ENCODE results near the gene CAMK1D.

CAMK1D gene

DNA sequence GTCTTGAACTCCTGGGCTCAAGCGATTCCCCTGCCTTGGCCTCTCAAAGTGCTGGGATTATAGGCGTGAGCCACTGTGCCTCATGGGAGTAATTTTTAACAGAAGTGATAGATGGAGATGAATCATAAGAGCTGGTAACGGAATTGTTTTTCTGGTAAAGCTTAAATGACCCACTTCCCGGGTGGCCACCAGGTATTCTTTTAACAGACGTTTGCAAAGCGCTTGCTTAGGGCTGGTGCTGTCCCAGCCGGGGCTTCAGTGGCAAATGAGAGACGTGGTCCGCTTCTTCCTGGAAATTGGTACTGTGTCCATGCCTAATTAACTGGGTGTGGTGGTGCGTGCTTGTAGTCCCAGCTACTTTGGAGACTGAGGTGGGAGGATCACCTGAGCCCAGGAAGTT lies 23.5 kb downstream of the CAMK1D start:
- no peak for DNase-seq

- no peak for DNase-seq
Measured at GRCh38 chr10:12375076-12375504, 25.7 kb downstream of the CAMK1D start.

DNA sequence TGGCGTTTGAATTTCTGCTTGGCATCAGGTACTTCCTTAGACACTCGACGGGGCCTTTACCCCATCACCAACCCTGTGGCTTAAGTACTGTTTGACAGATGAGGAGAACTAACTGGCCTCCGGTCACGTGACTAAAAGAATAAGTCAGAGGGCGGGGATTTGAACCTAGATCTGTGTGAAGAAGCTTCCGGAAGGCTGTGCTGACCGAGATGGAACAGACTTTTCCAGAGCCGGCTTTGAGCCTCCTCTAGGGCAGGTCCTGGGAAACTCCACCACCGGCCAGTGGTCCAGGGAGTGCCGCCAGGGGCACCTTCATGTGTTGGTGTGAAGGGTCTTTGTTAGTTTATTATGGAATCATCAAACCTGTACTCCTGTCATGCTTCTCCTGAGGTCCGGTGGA lies 26.9 kb downstream of the CAMK1D start:
- DNase-seq: no peak

- no peak for DNase-seq
Measured at GRCh38 chr10:12377658-12378290, 28.4 kb downstream of the CAMK1D start.

GRCh38 chr10:12380999-12381398 lies 31.7 kb downstream of the CAMK1D start:
- DNase-seq: no peak

DNA sequence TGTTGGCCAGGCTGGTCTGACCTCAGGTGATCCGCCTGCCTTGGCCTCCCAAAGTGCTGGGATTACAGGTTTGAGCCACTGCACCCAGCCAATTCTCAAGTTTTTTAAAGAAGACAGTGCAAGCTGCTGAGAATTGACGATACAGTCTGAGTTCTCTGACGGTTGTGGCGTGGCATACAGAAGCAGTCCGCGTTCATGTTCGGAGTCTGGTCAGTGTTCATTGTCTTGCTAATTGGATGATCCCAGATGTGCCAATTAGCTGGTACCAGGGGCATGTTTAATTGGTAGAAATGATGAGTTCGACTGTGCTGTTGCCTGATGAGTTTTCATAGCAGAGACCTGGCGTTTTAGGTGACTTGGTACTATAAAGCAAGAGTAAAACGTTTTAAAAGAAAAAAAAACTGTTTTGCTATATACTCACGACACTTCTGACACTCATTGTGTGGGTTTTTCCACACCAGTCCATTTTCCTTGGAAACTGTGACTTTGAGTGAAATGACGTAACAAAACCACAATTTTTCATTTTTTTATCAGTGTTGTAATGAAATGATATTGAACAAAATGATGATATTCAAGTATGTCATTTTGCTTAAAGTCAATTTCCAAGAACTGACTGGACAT lies 32.3 kb downstream of the CAMK1D start:
- DNase-seq: no peak

DNA sequence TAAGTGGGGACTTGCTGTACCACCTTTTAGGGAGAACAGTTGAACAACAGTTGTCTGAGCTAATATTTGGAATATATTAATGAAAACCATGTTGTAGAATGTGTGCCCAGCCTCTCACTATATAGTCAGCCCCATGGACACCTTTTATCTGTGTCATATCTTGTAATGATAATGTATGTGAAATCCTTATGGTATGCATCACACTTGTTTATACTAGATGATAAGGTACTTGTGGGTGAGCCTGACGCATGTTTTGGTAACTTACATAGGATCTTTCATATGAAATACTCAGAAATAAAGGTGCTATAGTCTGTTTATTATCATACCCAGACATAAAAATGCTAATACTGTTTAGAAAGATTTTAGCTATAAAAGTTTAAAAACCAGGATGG lies 32.8 kb downstream of the CAMK1D start:
- no peak for DNase-seq

DNA sequence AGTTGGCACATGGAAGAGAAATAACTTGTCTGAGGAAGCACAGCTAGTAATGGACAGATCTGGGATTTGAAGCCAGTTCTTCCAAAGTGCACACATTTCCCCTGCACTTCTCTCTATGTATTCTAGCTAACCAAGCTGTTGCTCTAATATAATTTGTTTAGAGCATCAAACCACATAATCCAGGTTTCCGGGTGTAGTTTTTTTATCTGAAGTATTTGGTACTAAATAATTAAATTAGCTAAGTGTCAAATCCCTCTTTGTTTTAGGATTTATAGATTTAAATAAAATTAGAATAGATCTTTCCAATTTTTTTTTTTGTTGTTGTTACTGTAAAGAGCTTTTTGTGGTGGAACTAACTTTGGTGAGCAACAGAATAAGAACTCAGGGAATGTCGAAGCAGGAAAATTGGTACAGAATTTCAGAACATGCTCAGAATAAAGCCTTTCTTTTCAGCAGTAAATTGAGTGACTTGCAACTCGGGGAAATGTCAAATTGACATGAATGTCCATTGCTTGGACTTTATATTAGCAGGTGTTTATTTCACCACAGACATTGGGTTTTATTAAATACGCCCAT lies 33.7 kb downstream of the CAMK1D start:
- DNase-seq: no peak

DNA sequence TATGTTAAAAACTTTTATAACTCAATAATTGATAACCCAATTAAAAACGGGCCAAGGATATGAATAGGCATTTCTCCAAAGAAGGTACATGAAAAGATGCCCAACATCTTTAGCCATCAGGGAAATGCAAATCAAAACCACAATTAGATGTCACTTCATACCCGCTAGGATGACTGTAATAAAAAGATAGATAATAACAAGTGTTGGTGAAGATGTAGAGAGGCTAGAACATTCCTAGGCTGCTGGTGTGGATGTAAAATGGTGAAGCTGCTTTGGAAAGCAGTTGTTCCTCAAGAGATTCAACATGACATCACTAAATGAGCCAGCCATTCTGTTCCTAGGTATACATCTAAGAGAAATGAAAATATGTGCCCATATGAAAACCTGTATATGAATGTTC lies 35.6 kb downstream of the CAMK1D start:
- DNase-seq: no peak

DNA sequence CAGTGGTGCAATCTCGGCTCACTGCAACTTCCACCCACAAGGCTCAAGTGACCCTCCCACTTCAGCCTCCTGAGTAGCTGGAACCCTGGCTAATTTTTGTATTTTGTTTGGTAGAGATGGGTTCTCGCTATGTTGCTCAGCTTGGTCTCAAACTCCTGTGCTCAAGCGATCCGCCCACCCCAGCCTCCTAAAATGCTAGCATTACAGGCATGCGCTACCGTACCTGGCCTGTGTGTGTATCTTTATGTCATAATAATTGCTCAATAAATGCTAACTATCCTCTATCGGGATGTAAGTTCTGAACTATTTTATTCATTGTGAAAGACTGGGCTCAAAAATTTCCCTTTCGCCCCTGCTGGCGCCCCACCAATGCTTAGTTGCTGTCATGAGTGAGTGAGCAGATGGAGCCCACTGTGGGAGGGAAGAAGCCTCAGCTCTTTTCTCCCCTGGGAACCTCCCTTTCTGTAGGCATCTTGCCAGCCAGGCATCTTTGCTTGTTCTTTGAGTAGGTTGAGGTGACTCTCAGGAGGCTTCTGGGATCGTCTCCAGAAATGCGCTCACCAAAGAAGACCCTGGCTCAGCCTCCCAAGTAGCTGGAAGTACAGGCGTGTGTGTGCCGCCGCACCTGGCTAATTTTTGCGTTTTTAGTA lies 38.3 kb downstream of the CAMK1D start:
- DNase-seq: no peak

- DNase-seq: no peak
Measured at GRCh38 chr10:12388671-12389070, 39.3 kb downstream of the CAMK1D start.

- DNase-seq: no peak
Measured at GRCh38 chr10:12389154-12389734, 39.9 kb downstream of the CAMK1D start.

DNA sequence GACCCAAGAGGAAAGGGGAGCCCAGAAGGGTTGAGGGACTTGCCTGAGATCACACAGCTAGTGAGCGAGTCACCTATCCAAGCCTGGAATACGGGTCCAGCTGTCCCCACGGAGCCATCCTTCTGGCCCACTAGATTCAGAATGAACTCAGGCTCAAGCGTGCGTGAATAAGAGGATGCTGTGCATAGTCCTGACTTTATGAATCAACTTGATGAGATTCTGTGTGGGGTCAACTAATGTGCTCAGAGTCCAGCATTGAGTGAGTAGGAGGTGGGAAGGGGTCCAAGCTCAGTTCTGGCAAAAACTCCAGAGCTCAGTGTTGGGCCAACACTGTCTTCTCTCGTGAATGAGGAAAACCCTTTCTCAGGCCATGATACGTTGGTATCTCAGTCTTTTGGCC lies 41.4 kb downstream of the CAMK1D start:
- DNase-seq: no peak

GRCh38 chr10:12391206-12391605 lies 41.9 kb downstream of the CAMK1D start:
- no peak for DNase-seq

GRCh38 chr10:12393831-12394230 lies 44.5 kb downstream of the CAMK1D start:
- no peak for DNase-seq

DNA sequence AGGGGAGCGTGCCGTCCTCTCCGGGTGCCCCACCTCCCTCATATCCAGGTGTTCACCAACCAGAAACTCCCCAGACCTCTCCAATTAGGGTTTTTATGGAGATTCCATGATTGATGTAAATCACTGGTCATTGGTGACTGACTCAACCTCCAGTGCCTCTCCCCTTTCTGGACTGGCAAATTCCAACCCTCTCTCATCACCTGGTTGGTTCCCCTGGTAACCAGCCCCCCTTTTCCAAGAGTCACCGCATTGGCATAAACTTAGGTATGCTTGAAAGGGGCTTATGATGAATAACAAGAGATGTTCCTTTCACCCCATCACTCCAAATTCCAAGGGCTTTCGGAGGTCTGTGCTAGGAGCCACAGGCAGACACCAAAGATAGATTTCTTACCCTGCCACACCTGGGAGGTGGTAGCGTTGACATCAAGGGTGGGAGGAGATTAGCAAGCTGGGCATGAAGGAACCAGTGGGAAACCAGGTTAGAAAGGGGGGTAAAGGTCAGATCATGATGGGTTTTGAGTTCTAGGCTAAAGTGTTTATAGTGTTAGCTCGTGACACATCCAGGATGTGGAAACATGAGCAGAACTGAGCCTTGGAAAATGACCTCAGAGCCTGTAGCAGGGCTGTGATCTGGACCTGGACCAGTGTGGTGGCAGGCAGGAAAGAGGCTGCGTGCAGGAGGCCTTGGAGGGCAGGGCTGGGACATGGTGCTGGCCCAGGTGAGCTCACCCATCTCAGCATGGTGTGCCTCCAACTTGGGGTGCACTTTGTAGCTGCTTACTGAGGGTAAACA lies 45.1 kb downstream of the CAMK1D start:
- no peak for DNase-seq

GRCh38 chr10:12396093-12396492 lies 46.7 kb downstream of the CAMK1D start:
- no peak for DNase-seq

DNA sequence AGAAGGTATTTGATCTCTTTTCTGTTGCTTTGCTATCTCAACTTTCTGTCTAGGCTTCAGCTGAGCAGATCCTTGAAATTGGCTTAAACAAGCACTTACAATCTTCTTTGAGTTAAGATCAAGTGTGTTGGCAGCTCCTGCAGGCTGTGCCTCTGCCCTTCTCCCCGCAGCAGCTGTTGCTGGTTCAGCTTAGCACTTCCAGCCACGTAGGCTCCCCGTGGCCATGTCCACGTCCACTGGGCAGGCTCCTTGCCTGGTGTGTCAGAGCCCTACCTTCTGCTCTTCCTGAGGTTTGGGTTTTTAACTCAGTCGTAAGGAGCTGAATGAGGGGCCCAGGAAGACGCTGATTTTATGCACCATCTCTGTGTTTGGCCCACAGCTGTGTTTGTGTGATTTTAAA lies 47.2 kb downstream of the CAMK1D start:
- DNase-seq: no peak

DNA sequence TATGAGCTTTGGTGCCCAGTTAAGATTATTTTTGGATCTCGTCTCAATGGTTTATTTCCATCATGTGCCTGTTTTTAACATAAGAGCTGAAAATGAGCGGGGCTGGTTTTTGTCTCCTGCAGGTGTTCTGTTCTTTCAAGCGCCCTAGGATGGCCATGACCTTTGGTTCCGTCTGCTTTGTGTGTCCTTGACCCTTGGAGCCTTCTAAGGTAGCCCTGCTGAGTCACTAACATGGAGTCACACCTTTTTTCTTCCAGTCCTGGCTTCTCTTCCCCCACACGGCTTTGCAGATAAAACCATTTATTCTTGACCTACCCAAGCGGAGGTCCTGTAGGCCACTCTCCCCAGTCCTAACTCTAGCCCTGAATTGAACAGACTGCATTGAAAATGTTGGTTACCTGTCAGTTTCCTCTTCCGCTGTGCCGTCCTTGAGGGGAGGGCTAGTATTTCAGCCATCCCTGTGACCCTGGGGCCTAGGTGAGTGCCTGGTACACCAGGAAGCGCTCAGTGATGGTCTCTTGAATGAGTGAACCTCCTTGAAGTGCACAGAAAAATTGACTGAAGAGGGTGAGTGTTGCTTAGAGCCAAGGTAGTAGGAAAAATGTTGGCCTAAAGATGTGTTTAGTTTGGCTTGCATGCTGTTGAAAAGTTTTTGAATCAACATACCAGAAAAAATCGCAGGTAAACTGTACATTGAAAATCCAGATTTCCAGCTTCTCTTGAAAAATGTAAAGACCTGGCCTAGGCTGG lies 48.0 kb downstream of the CAMK1D start:
- DNase-seq: no peak

DNA sequence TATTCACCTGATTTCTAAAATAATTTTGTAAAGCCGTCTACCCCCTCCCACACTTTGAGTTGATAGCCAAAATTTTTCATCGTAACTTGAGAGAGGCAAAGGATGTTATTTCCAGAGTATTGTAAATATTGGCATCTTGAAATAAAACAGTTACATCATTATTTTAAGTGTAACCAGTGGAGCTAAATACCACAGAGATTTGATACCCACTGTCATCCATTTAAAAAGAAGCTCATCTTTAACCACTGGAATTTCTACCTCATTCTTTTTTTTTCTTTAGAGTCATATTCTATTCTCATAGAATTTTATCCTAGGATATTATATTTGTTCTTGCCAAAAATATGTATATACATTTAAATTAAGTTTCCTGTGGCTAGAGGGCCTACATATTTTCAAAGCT lies 48.6 kb downstream of the CAMK1D start:
- DNase-seq: no peak

DNA sequence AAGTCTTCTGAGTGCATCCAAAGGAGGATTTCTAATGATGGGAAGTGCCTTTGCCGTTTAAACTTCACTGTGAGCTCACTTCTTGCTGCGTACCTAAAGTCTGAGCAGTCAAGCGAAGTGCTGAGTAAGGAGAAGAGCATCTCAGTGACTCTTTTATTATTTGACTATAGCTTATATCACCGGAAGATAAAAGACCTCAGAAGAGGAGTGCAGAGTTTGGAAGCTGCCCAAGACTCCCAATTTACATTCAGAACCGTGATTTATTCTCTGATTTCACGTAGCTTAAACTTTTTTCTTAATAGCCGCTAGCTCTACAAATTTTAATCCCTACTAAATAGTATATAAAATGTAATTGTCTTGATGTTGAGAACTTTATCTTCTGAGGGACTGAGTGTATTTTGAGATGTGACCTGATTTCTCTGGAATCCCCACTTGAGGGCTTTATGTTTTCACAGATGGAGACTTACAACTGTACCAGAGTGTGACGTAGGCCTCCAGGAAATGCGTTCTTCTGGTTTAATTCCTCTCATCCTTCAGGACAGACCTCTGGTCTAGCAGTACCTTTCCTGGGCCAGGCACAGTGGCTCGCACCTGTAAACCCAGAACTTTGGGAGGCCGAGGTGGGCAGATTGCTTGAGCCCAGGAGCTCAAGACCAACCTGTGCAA lies 51.1 kb downstream of the CAMK1D start:
- DNase-seq: no peak
